HCT116 (cell line): ENCODE data around the gene AGAP1. TPM values are rescaled to one million over a fixed set of nuclear protein-coding genes. Genes with fewer than 3 reads are reported as not detected.

Source experiments
- ATAC-seq: fragments of 200-7000 bp; cut with Tn5 transposase; 2 replicates; pipeline ENCODE4 v1.9.1; 2020; ENCODE audit warnings: mild to moderate bottlenecking, moderate library complexity
- BruUV-seq: library from RNA; stranded (reverse); fragments of 400-500 nt; replicated peaks from 2 replicates; lab custom pipeline; 2021; lab: Mats Ljungman, UMichigan
- CTCF ChIA-PET: fragments of 300-600 bp; sonication (Branson Sonifier 250); formaldehyde crosslinking; loops from one replicate; lab custom pipeline; 2021; ENCODE audit warnings: antibody characterized with exemption; lab: Charles Lee
- POLR2A ChIA-PET: fragments of 300-600, 350-600 bp; sonication (Branson Sonifier 250); formaldehyde crosslinking; loops from one replicate; lab custom pipeline; 2021; ENCODE audit warnings: antibody characterized with exemption; lab: Charles Lee
- RAD21 ChIA-PET, 2 experiments: fragments of 300-600 bp; sonication (Branson Sonifier 250); formaldehyde crosslinking; loops; one replicate each; lab custom pipeline; 2023; ENCODE audit warnings: low total read pairs in 2 of 2; ENCODE audit not compliant: uncharacterized antibody in 2 of 2, unreplicated experiment in 2 of 2, low non-redundant PET in 1 of 2; lab: Charles Lee
- DNase-seq: peaks from one replicate; pipeline ENCODE4 v3.0.0-alpha.2; 2010; ENCODE audit warnings: low read depth, low spot score
- H2AFZ ChIP-seq: fragments of 200-600 bp; shearing (Covaris generic), sonication (generic); 2 replicates; pipeline ENCODE4 v1.6.1; 2017; ENCODE audit warnings: low read depth, mixed run types, mixed read lengths, antibody characterized with exemption, low read length; ENCODE audit not compliant: poor library complexity, severe bottlenecking
- H3K27ac ChIP-seq: 2 replicates; pipeline ENCODE4 v1.5.1; 2012; ENCODE audit warnings: low read depth, low read length
- H3K27me3 ChIP-seq: fragments of 200-600 bp; sonication (generic); 2 replicates; pipeline ENCODE4 v1.6.1; 2016; ENCODE audit warnings: mixed run types, low read length, mixed read lengths; ENCODE audit not compliant: insufficient read depth
- H3K36me3 ChIP-seq, 2 experiments: fragments of 200-500 bp in 1 of 2; fragments of 200-600 bp in 1 of 2; sonication (Bioruptor generic) in 1 of 2; sonication (generic) in 1 of 2; 2 replicates each; pipeline versions ENCODE4 v1.5.1 to v1.6.1; 2014 to 2016; ENCODE audit warnings: low read length in 2 of 2, inconsistent platforms in 1 of 2, mixed read lengths in 1 of 2, mixed run types in 1 of 2; ENCODE audit not compliant: insufficient read depth in 2 of 2, control insufficient read depth in 1 of 2
- H3K4me1 ChIP-seq, 2 experiments: fragments of 200-600 bp in 1 of 2; sonication (generic) in 1 of 2; 2 replicates each; pipeline versions ENCODE4 v1.5.1 to v1.6.1; 2012 to 2017; ENCODE audit warnings: low read length in 2 of 2, inconsistent platforms in 1 of 2, mild to moderate bottlenecking in 1 of 2, mixed read lengths in 1 of 2, mixed run types in 1 of 2, moderate library complexity in 1 of 2; ENCODE audit not compliant: insufficient read depth in 2 of 2, control insufficient read depth in 1 of 2
- H3K4me2 ChIP-seq: fragments of 200-600 bp; sonication (generic); 2 replicates; pipeline ENCODE4 v1.6.1; 2017; ENCODE audit warnings: mixed run types, low read length, mixed read lengths
- H3K4me3 ChIP-seq, 2 experiments: fragments of 200-600 bp in 1 of 2; sonication (generic) in 1 of 2; replicated peaks in 1 of 2; 2 replicates each; pipeline ENCODE4 v1.5.1; 2011 to 2016; ENCODE audit warnings: low read length in 2 of 2, control low read depth in 1 of 2, low read depth in 1 of 2, mild to moderate bottlenecking in 1 of 2, mixed read lengths in 1 of 2, mixed run types in 1 of 2
- H3K79me2 ChIP-seq: fragments of 200-600 bp; sonication (generic); 2 replicates; pipeline ENCODE4 v1.6.1; 2017; ENCODE audit warnings: mild to moderate bottlenecking, mixed run types, low read length, moderate library complexity, mixed read lengths; ENCODE audit not compliant: insufficient read depth
- H3K9ac ChIP-seq: fragments of 200-600 bp; sonication (generic); 2 replicates; pipeline ENCODE4 v1.6.1; 2016; ENCODE audit warnings: low read length, mixed read lengths
- H3K9me2 ChIP-seq: fragments of 200-600 bp; sonication (generic), shearing (Covaris generic); 2 replicates; pipeline ENCODE4 v1.6.1; 2017; ENCODE audit warnings: mixed run types, mild to moderate bottlenecking, moderate library complexity; ENCODE audit not compliant: insufficient read depth
- H3K9me3 ChIP-seq, 2 experiments: fragments of 200-500 bp in 1 of 2; fragments of 200-600 bp in 1 of 2; sonication (Bioruptor generic) in 1 of 2; sonication (generic) in 1 of 2; 2 replicates each; pipeline ENCODE4 v1.6.1; 2014 to 2017; ENCODE audit warnings: low read length in 2 of 2, mixed read lengths in 2 of 2, inconsistent platforms in 1 of 2, low read depth in 1 of 2, mild to moderate bottlenecking in 1 of 2, mixed run types in 1 of 2, moderate library complexity in 1 of 2; ENCODE audit not compliant: control insufficient read depth in 1 of 2, insufficient read depth in 1 of 2
- H4K20me1 ChIP-seq: fragments of 200-600 bp; sonication (generic), shearing (Covaris generic); 2 replicates; pipeline ENCODE4 v1.6.1; 2017; ENCODE audit warnings: mixed run types, mild to moderate bottlenecking, moderate library complexity; ENCODE audit not compliant: insufficient read depth
- CBX3 ChIP-seq: IDR thresholded peaks from 2 replicates; pipeline ENCODE4 v1.6.1; 2012; ENCODE audit warnings: low read depth
- CEBPB ChIP-seq: IDR thresholded peaks from 2 replicates; pipeline ENCODE4 v1.6.1; 2012; ENCODE audit warnings: low read depth
- EGR1 ChIP-seq: IDR thresholded peaks from 2 replicates; pipeline ENCODE4 v1.6.1; 2012; ENCODE audit warnings: low read depth
- ELF1 ChIP-seq: IDR thresholded peaks from 2 replicates; pipeline ENCODE4 v1.6.1; 2012; ENCODE audit warnings: low read depth, borderline replicate concordance
- EZH2 ChIP-seq: fragments of 200-600 bp; sonication (generic); IDR thresholded peaks from 2 replicates; pipeline ENCODE4 v1.6.1; 2017; ENCODE audit warnings: antibody characterized with exemption, mixed run types
- FOSL1 ChIP-seq: IDR thresholded peaks from 2 replicates; pipeline ENCODE4 v1.6.1; 2012; ENCODE audit warnings: low read depth
- POLR2A ChIP-seq: IDR thresholded peaks from 2 replicates; pipeline ENCODE4 v1.7.0; 2011; ENCODE audit warnings: borderline replicate concordance; ENCODE audit not compliant: insufficient read depth, insufficient read length; ENCODE audit errors: extremely low read depth
- POLR2AphosphoS5 ChIP-seq: IDR thresholded peaks from 2 replicates; pipeline ENCODE4 v1.6.1; 2011; ENCODE audit warnings: mild to moderate bottlenecking, low read depth, low read length, moderate library complexity
- RAD21 ChIP-seq: IDR thresholded peaks from 2 replicates; pipeline ENCODE4 v1.6.1; 2012; ENCODE audit warnings: low read depth, mild to moderate bottlenecking
- SIN3A ChIP-seq: IDR thresholded peaks from 2 replicates; pipeline ENCODE4 v1.6.1; 2012; ENCODE audit warnings: low read depth
- SP1 ChIP-seq: IDR thresholded peaks from 2 replicates; pipeline ENCODE4 v1.6.1; 2012; ENCODE audit warnings: low read depth
- SRF ChIP-seq: IDR thresholded peaks from 2 replicates; pipeline ENCODE4 v1.6.1; 2012; ENCODE audit warnings: low read depth
- TCF7L2 ChIP-seq: IDR thresholded peaks from 2 replicates; pipeline ENCODE4 v1.7.0; 2011; ENCODE audit warnings: borderline replicate concordance, inconsistent platforms; ENCODE audit not compliant: insufficient read depth, insufficient read length; ENCODE audit errors: extremely low read depth
- YY1 ChIP-seq: IDR thresholded peaks from 2 replicates; pipeline ENCODE4 v1.6.1; 2011; ENCODE audit warnings: low read length, low read depth, moderate library complexity, mild to moderate bottlenecking; ENCODE audit not compliant: insufficient replicate concordance; ENCODE audit errors: extremely low read depth
- ZFX ChIP-seq: fragments of 450-650 bp; IDR thresholded peaks from 2 replicates; pipeline ENCODE4 v1.6.1; 2017
- intact Hi-C: fragments of 100-400 bp; cut with micrococcal nuclease; formaldehyde crosslinking; loops from 2 replicates; pipeline ENCODE4 v1.10.0; 2022
- total RNA-seq: library from RNA; stranded (reverse); gene quantifications from one replicate; pipeline ENCODE4 v1.2.1, GENCODE V29; 2021; ENCODE audit not compliant: unreplicated experiment
- TF ChIP-seq, protein P1 (sequence below): IDR thresholded peaks from 2 replicates; pipeline ENCODE4 v1.6.1; 2011; ENCODE audit warnings: mild to moderate bottlenecking, low read length, moderate library complexity; ENCODE audit not compliant: insufficient replicate concordance; ENCODE audit errors: extremely low read depth
- TF ChIP-seq, protein P2 (sequence below), 3 experiments: fragments of 200-600 bp in 1 of 3; sonication (generic) in 1 of 3; IDR thresholded peaks in 2 of 3; conservative IDR thresholded peaks in 1 of 3; 2 replicates each; pipeline ENCODE4 v1.5.1; 2012 to 2017; ENCODE audit warnings: low read depth in 2 of 3, low read length in 2 of 3, antibody characterized with exemption in 1 of 3, borderline replicate concordance in 1 of 3, control low read depth in 1 of 3, mild to moderate bottlenecking in 1 of 3, mixed read lengths in 1 of 3, mixed run types in 1 of 3, moderate library complexity in 1 of 3; ENCODE audit not compliant: insufficient read depth in 1 of 3
- TF ChIP-seq, protein P3 (sequence below): IDR thresholded peaks from 2 replicates; pipeline ENCODE4 v1.6.1; 2012
- TF ChIP-seq, protein P4 (sequence below): IDR thresholded peaks from 2 replicates; pipeline ENCODE4 v1.6.1; 2012; ENCODE audit warnings: low read depth

AGAP1 gene
- total RNA-seq, 1 experiment from 2014 or later = 43.8 TPM

DNA sequence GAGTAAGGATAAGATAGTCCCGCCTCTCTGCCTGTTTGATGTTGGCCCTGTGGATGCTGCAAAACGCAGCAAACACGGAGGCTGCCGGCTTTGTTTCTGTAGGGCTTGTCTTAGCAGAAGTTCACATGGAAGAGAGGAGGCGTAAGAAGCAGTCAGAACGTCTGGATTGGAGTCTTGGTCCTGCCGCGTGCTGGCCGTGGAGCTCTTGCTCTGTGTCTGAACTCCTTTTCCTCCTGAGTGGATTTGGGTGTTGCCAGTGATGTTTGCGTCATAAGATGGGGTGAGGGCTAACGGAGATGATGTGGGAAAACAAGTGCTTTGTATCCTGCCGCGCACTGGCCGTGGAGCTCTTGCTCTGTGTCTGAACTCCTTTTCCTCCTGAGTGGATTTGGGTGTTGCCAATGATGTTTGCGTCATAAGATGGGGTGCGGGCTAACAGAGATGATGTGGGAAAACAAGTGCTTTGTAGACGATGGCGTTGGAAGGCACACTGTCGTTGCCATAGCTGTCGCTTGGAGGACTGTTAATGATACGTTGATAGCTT, 240.9 kb downstream of the AGAP1 start:
- CTCF ChIA-PET = no interaction called here

More for the DNA sequence above, 240.9 kb downstream of the AGAP1 start:
- H3K27me3 ChIP-seq = no peaks in the 10 kb centered on the region
- no peaks in the 10 kb centered on the region for H3K9me2 ChIP-seq
- POLR2A ChIA-PET = no interaction called here
- peaks cover 13% of the 10 kb centered on the region; the same call in 1 of the 2 replicates for H3K79me2 ChIP-seq
- H3K9ac ChIP-seq = no peak overlapping the region
- ATAC-seq (no peak), DNase-seq (no peak)
- BruUV-seq = no TSS peak
- RAD21 ChIA-PET = no interaction called here
- H3K27ac ChIP-seq = no peak overlapping the region
- no peaks in the 10 kb centered on the region for H3K4me1 ChIP-seq
- no peak overlapping the region for H2AFZ ChIP-seq
- no peaks in the 10 kb centered on the region for H3K36me3 ChIP-seq
- H3K9me3 ChIP-seq = no peaks in the 10 kb centered on the region
- H3K4me3 ChIP-seq = no peak overlapping the region
- TF ChIP-seq, protein P1, sequence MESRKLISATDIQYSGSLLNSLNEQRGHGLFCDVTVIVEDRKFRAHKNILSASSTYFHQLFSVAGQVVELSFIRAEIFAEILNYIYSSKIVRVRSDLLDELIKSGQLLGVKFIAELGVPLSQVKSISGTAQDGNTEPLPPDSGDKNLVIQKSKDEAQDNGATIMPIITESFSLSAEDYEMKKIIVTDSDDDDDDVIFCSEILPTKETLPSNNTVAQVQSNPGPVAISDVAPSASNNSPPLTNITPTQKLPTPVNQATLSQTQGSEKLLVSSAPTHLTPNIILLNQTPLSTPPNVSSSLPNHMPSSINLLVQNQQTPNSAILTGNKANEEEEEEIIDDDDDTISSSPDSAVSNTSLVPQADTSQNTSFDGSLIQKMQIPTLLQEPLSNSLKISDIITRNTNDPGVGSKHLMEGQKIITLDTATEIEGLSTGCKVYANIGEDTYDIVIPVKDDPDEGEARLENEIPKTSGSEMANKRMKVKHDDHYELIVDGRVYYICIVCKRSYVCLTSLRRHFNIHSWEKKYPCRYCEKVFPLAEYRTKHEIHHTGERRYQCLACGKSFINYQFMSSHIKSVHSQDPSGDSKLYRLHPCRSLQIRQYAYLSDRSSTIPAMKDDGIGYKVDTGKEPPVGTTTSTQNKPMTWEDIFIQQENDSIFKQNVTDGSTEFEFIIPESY = no peak
- TF ChIP-seq ZFX (no peak), FOSL1 (no peak), SRF (no peak), TCF7L2 (no peak), CEBPB (no peak), POLR2AphosphoS5 (no peak), EZH2 (no peak), CBX3 (no peak), SP1 (no peak), YY1 (no peak), RAD21 (no peak), POLR2A (no peak), SIN3A (no peak), ELF1 (no peak), EGR1 (no peak)
- TF ChIP-seq, protein P2, sequence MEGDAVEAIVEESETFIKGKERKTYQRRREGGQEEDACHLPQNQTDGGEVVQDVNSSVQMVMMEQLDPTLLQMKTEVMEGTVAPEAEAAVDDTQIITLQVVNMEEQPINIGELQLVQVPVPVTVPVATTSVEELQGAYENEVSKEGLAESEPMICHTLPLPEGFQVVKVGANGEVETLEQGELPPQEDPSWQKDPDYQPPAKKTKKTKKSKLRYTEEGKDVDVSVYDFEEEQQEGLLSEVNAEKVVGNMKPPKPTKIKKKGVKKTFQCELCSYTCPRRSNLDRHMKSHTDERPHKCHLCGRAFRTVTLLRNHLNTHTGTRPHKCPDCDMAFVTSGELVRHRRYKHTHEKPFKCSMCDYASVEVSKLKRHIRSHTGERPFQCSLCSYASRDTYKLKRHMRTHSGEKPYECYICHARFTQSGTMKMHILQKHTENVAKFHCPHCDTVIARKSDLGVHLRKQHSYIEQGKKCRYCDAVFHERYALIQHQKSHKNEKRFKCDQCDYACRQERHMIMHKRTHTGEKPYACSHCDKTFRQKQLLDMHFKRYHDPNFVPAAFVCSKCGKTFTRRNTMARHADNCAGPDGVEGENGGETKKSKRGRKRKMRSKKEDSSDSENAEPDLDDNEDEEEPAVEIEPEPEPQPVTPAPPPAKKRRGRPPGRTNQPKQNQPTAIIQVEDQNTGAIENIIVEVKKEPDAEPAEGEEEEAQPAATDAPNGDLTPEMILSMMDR (IDR thresholded peaks at IDR 0.05 in 2 of 3, conservative IDR thresholded peaks at IDR 0.05 in 1 of 3; ENCODE audit: borderline replicate concordance in 1 of 3, insufficient read depth in 1 of 3, low read depth in 2 of 3, low read length in 2 of 3) = no peak
- TF ChIP-seq, protein P3, sequence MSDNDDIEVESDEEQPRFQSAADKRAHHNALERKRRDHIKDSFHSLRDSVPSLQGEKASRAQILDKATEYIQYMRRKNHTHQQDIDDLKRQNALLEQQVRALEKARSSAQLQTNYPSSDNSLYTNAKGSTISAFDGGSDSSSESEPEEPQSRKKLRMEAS = no peak
- TF ChIP-seq, protein P4, sequence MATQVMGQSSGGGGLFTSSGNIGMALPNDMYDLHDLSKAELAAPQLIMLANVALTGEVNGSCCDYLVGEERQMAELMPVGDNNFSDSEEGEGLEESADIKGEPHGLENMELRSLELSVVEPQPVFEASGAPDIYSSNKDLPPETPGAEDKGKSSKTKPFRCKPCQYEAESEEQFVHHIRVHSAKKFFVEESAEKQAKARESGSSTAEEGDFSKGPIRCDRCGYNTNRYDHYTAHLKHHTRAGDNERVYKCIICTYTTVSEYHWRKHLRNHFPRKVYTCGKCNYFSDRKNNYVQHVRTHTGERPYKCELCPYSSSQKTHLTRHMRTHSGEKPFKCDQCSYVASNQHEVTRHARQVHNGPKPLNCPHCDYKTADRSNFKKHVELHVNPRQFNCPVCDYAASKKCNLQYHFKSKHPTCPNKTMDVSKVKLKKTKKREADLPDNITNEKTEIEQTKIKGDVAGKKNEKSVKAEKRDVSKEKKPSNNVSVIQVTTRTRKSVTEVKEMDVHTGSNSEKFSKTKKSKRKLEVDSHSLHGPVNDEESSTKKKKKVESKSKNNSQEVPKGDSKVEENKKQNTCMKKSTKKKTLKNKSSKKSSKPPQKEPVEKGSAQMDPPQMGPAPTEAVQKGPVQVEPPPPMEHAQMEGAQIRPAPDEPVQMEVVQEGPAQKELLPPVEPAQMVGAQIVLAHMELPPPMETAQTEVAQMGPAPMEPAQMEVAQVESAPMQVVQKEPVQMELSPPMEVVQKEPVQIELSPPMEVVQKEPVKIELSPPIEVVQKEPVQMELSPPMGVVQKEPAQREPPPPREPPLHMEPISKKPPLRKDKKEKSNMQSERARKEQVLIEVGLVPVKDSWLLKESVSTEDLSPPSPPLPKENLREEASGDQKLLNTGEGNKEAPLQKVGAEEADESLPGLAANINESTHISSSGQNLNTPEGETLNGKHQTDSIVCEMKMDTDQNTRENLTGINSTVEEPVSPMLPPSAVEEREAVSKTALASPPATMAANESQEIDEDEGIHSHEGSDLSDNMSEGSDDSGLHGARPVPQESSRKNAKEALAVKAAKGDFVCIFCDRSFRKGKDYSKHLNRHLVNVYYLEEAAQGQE = no peak
- TF ChIP-seq, all 23 proteins: peak for 0
- Histone ChIP-seq H4K20me1 (no peaks in the 10 kb centered on the region), H3K4me2 (no peak overlapping the region)
- intact Hi-C loops = no loop called here
